HepG2 (cell line): ENCODE results near the gene TCF19. TPM values are rescaled to one million over a fixed set of nuclear protein-coding genes. Genes with fewer than 3 reads are reported as not detected.

Experiments
- ATAC-seq: fragments of 200-7000 bp; cut with Tn5 transposase; 3 replicates; pipeline ENCODE4 v1.9.1; 2020; ENCODE audit warnings: mild to moderate bottlenecking, moderate library complexity
- Bru-seq: library from RNA; stranded (reverse); fragments of 400-500 nt; gene quantifications from one replicate; lab custom pipeline; 2021; lab: Mats Ljungman, UMichigan
- BruChase-seq, 2 experiments: library from RNA; stranded (reverse); fragments of 400-500 nt; gene quantifications; one replicate each; lab custom pipeline; 2021; lab: Mats Ljungman, UMichigan
- BruUV-seq: library from RNA; stranded (reverse); fragments of 400-500 nt; replicated peaks from 2 replicates; lab custom pipeline; 2021; lab: Mats Ljungman, UMichigan
- CTCF ChIA-PET: fragments of 300-600 bp; formaldehyde crosslinking; extraction: SDS; loops from one replicate; lab custom pipeline; 2021; ENCODE audit warnings: low total read pairs, inconsistent platforms, low intra/inter-chr PET ratio; lab: Yijun Ruan, JAX
- POLR2A ChIA-PET: fragments of 350-600 bp; sonication (Branson Sonifier 250); formaldehyde crosslinking; loops from one replicate; lab custom pipeline; 2020; ENCODE audit warnings: antibody characterized with exemption, inconsistent platforms; lab: Yijun Ruan, JAX
- DNase-seq: peaks from one replicate; pipeline ENCODE4 v3.0.0-alpha.2; 2015; ENCODE audit warnings: low spot score
- FAIRE-seq: peaks from 3 replicates; lab custom pipeline; 2011; peaks lifted over from hg19 to GRCh38; lab: Jason Lieb, UNC
- H2AFZ ChIP-seq: one replicate; pipeline ENCODE4 v1.6.1; 2011; ENCODE audit warnings: low read length, inconsistent platforms
- H3K27ac ChIP-seq: fragments of 300-600 bp; 3 replicates; pipeline ENCODE4 v1.8.0; 2011; ENCODE audit warnings: mixed run types, mild to moderate bottlenecking, mixed read lengths, low read length, inconsistent platforms; ENCODE audit not compliant: insufficient read depth; ENCODE audit errors: extremely low read length
- H3K27me3 ChIP-seq, 2 experiments: fragments of 200-600 bp in 1 of 2; 2 replicates in 1 of 2; 3 replicates in 1 of 2; pipeline versions ENCODE4 v1.6.0 to v1.8.0; 2011; ENCODE audit warnings: low read length in 2 of 2, mild to moderate bottlenecking in 2 of 2, moderate library complexity in 2 of 2, inconsistent platforms in 1 of 2; ENCODE audit not compliant: insufficient read depth in 2 of 2, control insufficient read depth in 1 of 2
- H3K36me3 ChIP-seq, 2 experiments: fragments of 200-600 bp in 1 of 2; replicated peaks in 1 of 2; 2 replicates in 1 of 2; 3 replicates in 1 of 2; pipeline versions ENCODE4 v1.5.1 to v1.8.0; 2011; ENCODE audit warnings: low read length in 2 of 2, inconsistent platforms in 1 of 2; ENCODE audit not compliant: insufficient read depth in 2 of 2, control insufficient read depth in 1 of 2
- H3K4me1 ChIP-seq: 2 replicates; pipeline ENCODE4 v1.5.1; 2012; ENCODE audit warnings: low read length, inconsistent platforms; ENCODE audit not compliant: insufficient read depth
- H3K4me2 ChIP-seq: 2 replicates; pipeline ENCODE4 v1.6.0; 2011; ENCODE audit warnings: low read depth, low read length, inconsistent platforms
- H3K4me3 ChIP-seq, 3 experiments: fragments of 200-600 bp in 1 of 3; sonication (generic), shearing (Covaris generic) in 1 of 3; replicated peaks in 1 of 3; 2 replicates each; pipeline ENCODE4 v1.5.1; 2011 to 2016; ENCODE audit warnings: low read length in 3 of 3, inconsistent platforms in 2 of 3, low read depth in 2 of 3, mild to moderate bottlenecking in 2 of 3, control low read depth in 1 of 3, mixed read lengths in 1 of 3; ENCODE audit not compliant: insufficient read depth in 1 of 3
- H3K79me2 ChIP-seq: one replicate; pipeline ENCODE4 v1.6.1; 2011; ENCODE audit warnings: low read length, inconsistent platforms; ENCODE audit not compliant: insufficient read depth
- H3K9ac ChIP-seq: 2 replicates; pipeline ENCODE4 v1.6.0; 2011; ENCODE audit warnings: mild to moderate bottlenecking, low read depth, low read length, inconsistent platforms; ENCODE audit not compliant: insufficient read depth
- H3K9me3 ChIP-seq: 2 replicates; pipeline ENCODE4 v1.5.1; 2012; ENCODE audit warnings: mild to moderate bottlenecking, low read length
- H4K20me1 ChIP-seq: 2 replicates; pipeline ENCODE4 v1.6.0; 2011; ENCODE audit warnings: inconsistent platforms, mild to moderate bottlenecking, low read length, moderate library complexity; ENCODE audit not compliant: insufficient read depth
- BCL6 ChIP-seq: IDR thresholded peaks from 2 replicates; pipeline ENCODE4 v1.6.1; 2016; ENCODE audit warnings: missing genetic modification reagents, missing compliant biosample characterization
- CAMTA2 ChIP-seq: sonication (generic); formaldehyde crosslinking; IDR thresholded peaks from 2 replicates; pipeline ENCODE4 v1.4.0; 2020; ENCODE audit warnings: mild to moderate bottlenecking, missing genetic modification reagents, borderline replicate concordance
- CENPT ChIP-seq: sonication (generic); formaldehyde crosslinking; IDR thresholded peaks from 2 replicates; pipeline ENCODE4 v1.8.0; 2022; ENCODE audit warnings: low read depth, mild to moderate bottlenecking, moderate library complexity, missing genetic modification reagents
- CERS6 ChIP-seq: sonication (generic); formaldehyde crosslinking; IDR thresholded peaks from 2 replicates; pipeline ENCODE4 v1.5.0; 2020; ENCODE audit warnings: missing genetic modification reagents
- MIER2 ChIP-seq: IDR thresholded peaks from 2 replicates; pipeline ENCODE4 v1.6.1; 2016; ENCODE audit warnings: missing biosample characterization, missing genetic modification reagents
- MTF2 ChIP-seq: sonication (generic); formaldehyde crosslinking; IDR thresholded peaks from 2 replicates; pipeline ENCODE4 v1.5.0; 2020; ENCODE audit warnings: missing genetic modification reagents, borderline replicate concordance
- MXI1 ChIP-seq: IDR thresholded peaks from 3 replicates; pipeline ENCODE4 v1.6.1; 2012; ENCODE audit warnings: low read depth, low read length, inconsistent platforms, borderline replicate concordance
- RFXANK ChIP-seq: IDR thresholded peaks from 2 replicates; pipeline ENCODE4 v1.6.1; 2016
- TRIM24 ChIP-seq: sonication (generic); formaldehyde crosslinking; IDR thresholded peaks from 2 replicates; pipeline ENCODE4 v1.8.0; 2022; ENCODE audit warnings: mild to moderate bottlenecking, missing genetic modification reagents
- ZFP36 ChIP-seq: fragments of 150-350 bp; IDR thresholded peaks from 2 replicates; pipeline ENCODE4 v1.6.1; 2018; ENCODE audit warnings: borderline replicate concordance, low read length, low read depth; ENCODE audit not compliant: partially characterized antibody
- ZFP36L1 ChIP-seq: sonication (generic); formaldehyde crosslinking; IDR thresholded peaks from 2 replicates; pipeline ENCODE4 v1.8.0; 2022; ENCODE audit warnings: mild to moderate bottlenecking, missing genetic modification reagents, moderate library complexity
- ZNF367 ChIP-seq: sonication (generic); formaldehyde crosslinking; IDR thresholded peaks from 2 replicates; pipeline ENCODE4 v1.4.0; 2020; ENCODE audit warnings: missing genetic modification reagents, borderline replicate concordance
- WGBS: methylation state at CpG from one replicate; pipeline ENCODE4 v1.1.6; 2017; ENCODE audit warnings: low lambda C conversion rate; 5-methylcytosine and 5-hydroxymethylcytosine counted together
- in situ Hi-C: cut with HindIII; loops from 2 replicates; pipeline ENCODE4 v1.10.0; 2017; ENCODE audit warnings: low pct_unique_long_range_greater_than_20kb; ENCODE audit not compliant: extremely low pct_ligation_motif_present
- intact Hi-C: fragments of 100-400 bp; cut with micrococcal nuclease; formaldehyde crosslinking; loops from one replicate; pipeline ENCODE4 v1.10.0; 2022; ENCODE audit not compliant: unreplicated experiment
- long read RNA-seq, 2 experiments: library from RNA in 1 of 2; library from polyadenylated mRNA in 1 of 2; stranded (forward) in 1 of 2; unstranded in 1 of 2; transcript quantifications; one replicate each; pipeline ENCODE4 v2.0.0, GENCODE V29; 2019 to 2022
- polyA minus RNA-seq, 3 experiments: library from RNA; depleted of rRNA, polyadenylated mRNA; stranded (reverse); fragments of >200 nt; gene quantifications; 2 replicates each; pipeline ENCODE4 v1.2.3, GENCODE V29; 2011; ENCODE audit warnings: low replicate concordance in 1 of 3
- polyA plus RNA-seq, 8 experiments: library from polyadenylated mRNA; depleted of rRNA in 3 of 8; stranded (reverse) in 7 of 8; unstranded in 1 of 8; fragments of >200 nt; fragmentation: Illumina TruSeq in 4 of 8; extraction: Trizol in 4 of 8; gene quantifications; 2 replicates each; pipeline versions ENCODE4 v1.2.1 to v1.2.3, GENCODE V29; 2011 to 2016; ENCODE audit warnings: low read depth in 4 of 8, missing spikeins in 1 of 8, mixed read lengths in 1 of 8; ENCODE audit not compliant: insufficient read depth in 1 of 8
- total RNA-seq, 5 experiments: library from RNA; depleted of rRNA; stranded (reverse); fragments of >200 nt; fragmentation: Illumina TruSeq; extraction: Trizol; gene quantifications; 2 replicates each; pipeline ENCODE4 v1.2.3, GENCODE V29; 2016; ENCODE audit warnings: low read depth in 1 of 5
- TF ChIP-seq, protein P1 (sequence below): sonication (generic); formaldehyde crosslinking; IDR thresholded peaks from 2 replicates; pipeline ENCODE4 v1.9.0; 2022; ENCODE audit warnings: low read depth, missing genetic modification reagents

TCF19 gene
- total RNA-seq (2016; rRNA removed; fragmentation: Illumina TruSeq; extraction: Trizol) (20.5 and 22.2 TPM in 2 replicates), polyA plus RNA-seq (2011; rRNA removed) (4.2 and 4.9 TPM in 2 replicates), polyA minus RNA-seq (2011; rRNA and poly(A)+ RNA removed; ENCODE audit: low replicate concordance) (7.4 and 26.1 TPM in 2 replicates), Bru-seq, nascent RNA (percentile 51 among the genes with signal in this experiment), BruChase-seq, experiment 1, labeled RNA remaining after a 6-hour chase (percentile 69 among the genes with signal in this experiment), BruChase-seq, experiment 2, labeled RNA remaining after a 2-hour chase (percentile 61 among the genes with signal in this experiment)
- total RNA-seq (2016; cell fraction: cytosol; rRNA removed; fragmentation: Illumina TruSeq; extraction: Trizol; ENCODE audit: low read depth) = 8.5 and 9.7 TPM in 2 replicates
- total RNA-seq (2016; cell fraction: insoluble cytoplasmic fraction; rRNA removed; fragmentation: Illumina TruSeq; extraction: Trizol) = 17.5 and 22.8 TPM in 2 replicates
- 25.7 and 29.6 TPM in 2 replicates for total RNA-seq (2016; cell fraction: membrane; rRNA removed; fragmentation: Illumina TruSeq; extraction: Trizol)
- 13.6 and 14.7 TPM in 2 replicates for total RNA-seq (2016; cell fraction: nucleus; rRNA removed; fragmentation: Illumina TruSeq; extraction: Trizol)
- polyA plus RNA-seq (2011; cell fraction: cytosol; rRNA removed) = 3.5 and 5.9 TPM in 2 replicates
- 10.1 and 12.2 TPM in 2 replicates for polyA plus RNA-seq (2011; cell fraction: nucleus; rRNA removed)
- polyA plus RNA-seq (2012) = 2.8 and 4.9 TPM in 2 replicates
- polyA plus RNA-seq (2016; cell fraction: cytosol; fragmentation: Illumina TruSeq; extraction: Trizol; ENCODE audit: low read depth) = 7.5 and 9.1 TPM in 2 replicates
- 15.0 and 17.9 TPM in 2 replicates for polyA plus RNA-seq (2016; cell fraction: insoluble cytoplasmic fraction; fragmentation: Illumina TruSeq; extraction: Trizol; ENCODE audit: low read depth)
- 19.5 and 20.5 TPM in 2 replicates for polyA plus RNA-seq (2016; cell fraction: membrane; fragmentation: Illumina TruSeq; extraction: Trizol; ENCODE audit: low read depth)
- 26.3 and 27.2 TPM in 2 replicates for polyA plus RNA-seq (2016; cell fraction: nucleus; fragmentation: Illumina TruSeq; extraction: Trizol; ENCODE audit: insufficient read depth, low read depth)
- polyA minus RNA-seq (2011; cell fraction: cytosol; rRNA and poly(A)+ RNA removed) = 2.7 and 3.3 TPM in 2 replicates
- polyA minus RNA-seq (2011; cell fraction: nucleus; rRNA and poly(A)+ RNA removed) = 2.6 and 3.5 TPM in 2 replicates
- long read RNA-seq, experiment 1, transcript TCF19-201 (4 exons, 3,039 nt) = major isoform, 6 of 17 reads
- long read RNA-seq, experiment 1, partial matches to known transcripts = 4 of 17 reads
- long read RNA-seq, experiment 1, other reads (novel, unspliced or antisense) = 7 of 17 reads
- long read RNA-seq, experiment 2, partial matches to known transcripts = 1 of 6 reads
- long read RNA-seq, experiment 2, other reads (novel, unspliced or antisense) = 4 of 6 reads

- peaks cover 4 to 25% of the 10 kb centered on the region in 2 experiments for H3K36me3 ChIP-seq
- in situ Hi-C loops (no loop called here), intact Hi-C loops (loop anchor here (1.0 to 2.0 kb wide), 2 partner anchors 28 to 34 kb away; no protein-coding TSS in a partner anchor)
- H3K27ac ChIP-seq = peak within 1 kb of the TSS; percentile 66
- peak within 1 kb of the TSS; percentile 80 for H3K9ac ChIP-seq
- peak; percentile 94 for ATAC-seq
- H3K27me3 ChIP-seq = no peaks in the 10 kb centered on the region
- H2AFZ ChIP-seq = peak within 1 kb of the TSS; percentile 35
- H3K79me2 ChIP-seq = no peaks in the 10 kb centered on the region
- ChIA-PET POLR2A (interaction anchor here (0.8 to 1.4 kb wide), 4 partner anchors 10 to 37 kb away, joined by 3 to 5 read pairs (median 3); no protein-coding TSS in a partner anchor), CTCF (no interaction called here)
- DNase-seq = peak; percentile 99
- 2% methylated on average over 58 of the region's 65 CpGs for WGBS
- H3K4me2 ChIP-seq = peak within 1 kb of the TSS; percentile 99
- no peaks in the 10 kb centered on the region for H3K9me3 ChIP-seq
- H3K4me1 ChIP-seq = peaks cover 30% of the 10 kb centered on the region
- BruUV-seq = no TSS peak
- peak; percentile 93 for FAIRE-seq
- no peaks in the 10 kb centered on the region for H4K20me1 ChIP-seq
- peak within 1 kb of the TSS; percentile 76 to 90 (median 87) for H3K4me3 ChIP-seq
- TF ChIP-seq MTF2 (CRISPR knock-in tag) (no peak), MXI1 (peak; percentile 95), ZFP36 (no peak), MIER2 (CRISPR knock-in tag) (no peak), RFXANK (CRISPR knock-in tag) (no peak), CAMTA2 (CRISPR knock-in tag) (no peak), TRIM24 (CRISPR knock-in tag) (no peak), ZFP36L1 (CRISPR knock-in tag) (peak; percentile 96), CENPT (CRISPR knock-in tag) (no peak), ZNF367 (CRISPR knock-in tag) (no peak), BCL6 (CRISPR knock-in tag) (no peak), CERS6 (CRISPR knock-in tag) (no peak)
- TF ChIP-seq, protein P1, sequence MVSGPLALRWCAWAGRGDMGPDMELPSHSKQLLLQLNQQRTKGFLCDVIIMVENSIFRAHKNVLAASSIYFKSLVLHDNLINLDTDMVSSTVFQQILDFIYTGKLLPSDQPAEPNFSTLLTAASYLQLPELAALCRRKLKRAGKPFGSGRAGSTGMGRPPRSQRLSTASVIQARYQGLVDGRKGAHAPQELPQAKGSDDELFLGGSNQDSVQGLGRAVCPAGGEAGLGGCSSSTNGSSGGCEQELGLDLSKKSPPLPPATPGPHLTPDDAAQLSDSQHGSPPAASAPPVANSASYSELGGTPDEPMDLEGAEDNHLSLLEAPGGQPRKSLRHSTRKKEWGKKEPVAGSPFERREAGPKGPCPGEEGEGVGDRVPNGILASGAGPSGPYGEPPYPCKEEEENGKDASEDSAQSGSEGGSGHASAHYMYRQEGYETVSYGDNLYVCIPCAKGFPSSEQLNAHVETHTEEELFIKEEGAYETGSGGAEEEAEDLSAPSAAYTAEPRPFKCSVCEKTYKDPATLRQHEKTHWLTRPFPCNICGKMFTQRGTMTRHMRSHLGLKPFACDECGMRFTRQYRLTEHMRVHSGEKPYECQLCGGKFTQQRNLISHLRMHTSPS (CRISPR knock-in tag) = no peak
Measured at GRCh38 chr6:31158140-31158862, at the start of gene TCF19. TCF19 (plus strand) TSS chr6:31158589; CDS start chr6:31159470, 881 bp downstream.
